Coronary artery (tissue), 2 donors: Measurements from ENCODE around the gene MYO5B.
"Not testable (repeated sequence)": the region's sequence is repeated elsewhere in the genome, so short reads cannot be mapped to it uniquely, and the experiment has no call there.

ENCODE experiments used
- DNase-seq: peaks from one replicate; pipeline ENCODE4 v3.0.0-alpha.2; 2017; ENCODE audit warnings: low spot score
- H3K27ac ChIP-seq, 2 donors: fragments of 200-600 bp; sonication (generic); one replicate each; pipeline ENCODE4 v1.5.1; 2016 to 2019
- H3K4me3 ChIP-seq: fragments of 200-600 bp; sonication (generic); 2 replicates; pipeline ENCODE4 v1.5.1; 2016; ENCODE audit warnings: mild to moderate bottlenecking, moderate library complexity
- TF ChIP-seq, protein P1 (sequence below): fragments of 200-600 bp; sonication (generic); IDR thresholded peaks from one replicate; pipeline ENCODE4 v1.5.1; 2019; ENCODE audit warnings: antibody characterized with exemption

Gene MYO5B

GRCh38 chr18:49893036-49893435 lies 301.9 kb downstream of the MYO5B start:
- TF ChIP-seq, protein P1, sequence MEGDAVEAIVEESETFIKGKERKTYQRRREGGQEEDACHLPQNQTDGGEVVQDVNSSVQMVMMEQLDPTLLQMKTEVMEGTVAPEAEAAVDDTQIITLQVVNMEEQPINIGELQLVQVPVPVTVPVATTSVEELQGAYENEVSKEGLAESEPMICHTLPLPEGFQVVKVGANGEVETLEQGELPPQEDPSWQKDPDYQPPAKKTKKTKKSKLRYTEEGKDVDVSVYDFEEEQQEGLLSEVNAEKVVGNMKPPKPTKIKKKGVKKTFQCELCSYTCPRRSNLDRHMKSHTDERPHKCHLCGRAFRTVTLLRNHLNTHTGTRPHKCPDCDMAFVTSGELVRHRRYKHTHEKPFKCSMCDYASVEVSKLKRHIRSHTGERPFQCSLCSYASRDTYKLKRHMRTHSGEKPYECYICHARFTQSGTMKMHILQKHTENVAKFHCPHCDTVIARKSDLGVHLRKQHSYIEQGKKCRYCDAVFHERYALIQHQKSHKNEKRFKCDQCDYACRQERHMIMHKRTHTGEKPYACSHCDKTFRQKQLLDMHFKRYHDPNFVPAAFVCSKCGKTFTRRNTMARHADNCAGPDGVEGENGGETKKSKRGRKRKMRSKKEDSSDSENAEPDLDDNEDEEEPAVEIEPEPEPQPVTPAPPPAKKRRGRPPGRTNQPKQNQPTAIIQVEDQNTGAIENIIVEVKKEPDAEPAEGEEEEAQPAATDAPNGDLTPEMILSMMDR: no peak
- Histone ChIP-seq H3K27ac (no peak overlapping the region), H3K4me3 (no peak overlapping the region)
- DNase-seq: no peak

DNA sequence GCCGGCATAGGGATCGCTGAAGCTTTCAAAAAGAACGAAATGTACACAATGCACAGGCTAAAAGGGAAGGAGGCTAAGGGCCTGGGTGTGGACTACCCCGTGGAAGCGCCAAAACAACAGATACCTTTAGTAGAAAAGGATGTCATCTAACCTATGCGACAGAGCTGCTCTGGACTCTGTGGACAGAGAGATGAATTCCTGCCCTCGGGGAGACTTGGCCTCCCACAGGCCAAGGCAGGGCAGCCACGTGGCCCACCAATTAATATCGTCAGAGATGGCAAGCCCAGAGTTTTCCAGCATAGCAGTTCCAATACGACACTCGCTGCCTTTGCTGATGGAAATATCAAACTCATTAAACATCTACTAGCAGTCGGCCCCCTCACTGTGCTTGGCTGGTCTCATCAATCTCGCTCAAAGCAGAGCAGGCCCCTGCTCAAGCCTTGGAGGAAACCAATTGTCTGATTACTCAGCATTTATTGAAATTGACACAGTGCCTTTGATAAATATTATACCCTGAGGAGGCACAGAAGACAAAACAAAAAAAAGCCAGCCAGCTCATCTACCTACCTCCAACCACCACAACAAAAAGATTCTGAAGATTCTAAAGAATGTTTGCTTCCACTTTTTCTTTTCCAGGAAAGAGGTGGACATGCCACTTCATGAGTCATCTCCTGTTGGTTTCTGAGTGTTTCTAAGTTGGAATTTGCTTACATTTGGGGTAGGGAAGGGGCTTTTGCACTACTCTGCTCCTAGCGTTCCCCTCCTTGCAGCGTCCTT lies 302.6 kb downstream of the MYO5B start:
- Histone ChIP-seq H3K4me3 (no peak overlapping the region), H3K27ac (no peak overlapping the region)
- peak; percentile 28 for DNase-seq
- TF ChIP-seq, protein P1: no peak

DNA sequence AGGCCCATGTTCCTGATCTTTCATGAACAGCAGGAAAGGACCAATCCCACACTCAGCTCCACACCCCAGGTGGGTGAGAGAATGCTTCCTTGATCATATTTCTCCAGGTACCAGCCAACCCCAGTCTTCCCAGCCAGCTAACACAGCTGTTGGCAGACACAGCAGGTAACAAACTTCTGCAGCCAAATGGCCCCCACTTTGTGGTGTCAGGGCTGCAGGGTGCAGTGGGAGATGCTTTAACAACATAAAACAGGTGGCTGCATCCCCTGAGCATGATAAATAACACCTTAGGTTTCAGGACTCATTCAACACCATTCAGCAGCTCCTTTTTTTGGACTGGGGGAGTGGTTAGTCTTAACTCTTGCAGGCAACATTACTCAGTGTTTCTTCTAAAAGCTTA lies 304.9 kb downstream of the MYO5B start:
- Histone ChIP-seq H3K4me3 (no peak overlapping the region), H3K27ac (no peak overlapping the region)
- DNase-seq: peak; percentile 21
- TF ChIP-seq, protein P1: no peak

DNA sequence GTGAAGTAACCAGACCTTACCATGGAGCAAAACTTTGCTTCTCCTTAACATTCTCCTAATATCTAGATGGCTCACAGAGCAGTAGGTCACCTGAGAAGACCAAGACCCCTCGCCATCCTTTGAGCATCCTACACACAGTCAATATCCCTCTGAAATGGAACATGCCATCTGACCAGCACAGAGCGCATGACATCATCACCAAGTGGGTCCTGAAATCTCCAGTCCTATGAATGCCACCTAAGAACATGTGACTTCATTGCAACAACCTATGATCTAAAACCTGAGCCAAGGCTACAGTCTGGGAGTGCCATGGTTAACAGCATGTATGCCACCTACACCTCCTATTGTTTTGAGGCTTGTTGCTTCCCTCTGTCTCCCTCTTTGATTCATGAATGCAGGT lies 305.4 kb downstream of the MYO5B start:
- peak; percentile 5 for DNase-seq
- not testable (repeated sequence) for H3K4me3 ChIP-seq, H3K27ac ChIP-seq

DNA sequence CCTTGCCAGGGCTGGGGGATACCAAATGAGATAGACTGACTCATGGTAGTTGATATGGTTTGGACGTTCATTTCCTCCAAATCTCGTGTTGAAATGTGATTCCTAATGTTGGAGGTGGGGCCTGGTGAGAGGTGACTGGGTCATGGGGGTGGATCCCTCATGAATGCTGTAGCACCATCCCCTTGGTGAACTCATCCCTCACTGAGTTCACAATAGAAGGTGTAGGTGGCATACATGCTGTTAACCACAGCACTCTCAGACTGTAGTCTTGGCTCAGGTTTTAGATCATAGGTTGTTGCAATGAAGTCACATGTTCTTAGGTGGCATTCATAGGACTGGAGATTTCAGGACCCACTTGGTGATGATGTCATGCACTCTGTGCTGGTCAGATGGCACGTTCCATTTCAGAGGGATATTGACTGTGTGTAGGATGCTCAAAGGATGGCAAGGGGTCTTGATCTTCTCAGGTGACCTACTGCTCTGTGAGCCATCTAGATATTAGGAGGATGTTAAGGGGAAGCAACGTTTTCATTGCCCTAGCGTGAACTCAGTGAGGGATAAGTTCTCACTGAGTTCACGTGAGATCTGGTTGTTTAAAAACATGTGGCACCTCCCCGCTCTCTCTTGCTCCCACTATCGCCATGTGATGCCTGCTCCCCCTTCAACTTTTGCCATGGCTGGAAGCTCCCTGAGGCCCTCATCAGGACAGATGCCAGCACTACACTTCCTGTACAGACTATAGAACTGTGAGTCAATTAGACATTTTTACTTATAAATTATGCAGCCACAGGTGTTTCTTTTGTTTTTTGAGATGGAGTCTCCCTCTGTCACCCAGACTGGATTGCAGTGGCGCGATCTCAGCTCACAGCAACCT lies 307.8 kb downstream of the MYO5B start:
- Histone ChIP-seq H3K4me3 (no peak overlapping the region), H3K27ac (no peak overlapping the region)
- TF ChIP-seq, protein P1: no peak
- DNase-seq: peak; percentile 35

- TF ChIP-seq, protein P1: no peak
- H3K27ac ChIP-seq: no peak overlapping the region
- no peak overlapping the region for H3K4me3 ChIP-seq
- no peak for DNase-seq
Observed at GRCh38 chr18:49884959-49885358, 310.0 kb downstream of the MYO5B start.

DNA sequence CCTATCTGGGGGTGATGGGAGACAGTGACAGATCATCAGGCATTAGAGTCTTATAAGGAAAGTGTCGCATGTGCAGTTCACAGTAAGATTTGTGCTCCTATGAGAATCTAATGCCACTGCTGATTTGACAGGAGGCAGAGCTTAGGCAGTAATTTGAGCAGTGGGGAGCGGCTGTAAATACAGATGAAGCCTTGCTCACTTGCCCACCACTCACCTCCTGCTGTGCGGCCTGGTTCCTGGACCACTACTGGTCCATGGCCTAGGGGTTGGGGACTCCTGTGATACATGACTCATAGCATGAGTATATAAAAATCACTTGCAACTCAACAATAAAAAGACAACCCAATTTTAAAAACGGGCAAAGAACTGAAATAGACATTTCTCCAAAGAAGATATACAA lies 310.5 kb downstream of the MYO5B start:
- TF ChIP-seq, protein P1: no peak
- H3K27ac ChIP-seq: no peak overlapping the region
- no peak for DNase-seq
- H3K4me3 ChIP-seq: no peak overlapping the region
